HPDE6-E6E7 (cell line): ENCODE data around the gene LTBP1.

ENCODE experiments used
- DNase-seq: peaks from one replicate; pipeline ENCODE4 v3.0.0; 2011; ENCODE audit warnings: missing footprints; ENCODE audit errors: extremely low spot score

Gene LTBP1

GRCh38 chr2:33074197-33074596 lies 127.4 kb downstream of the LTBP1 start:
- DNase-seq = no peak

GRCh38 chr2:33077311-33077710 lies 130.6 kb downstream of the LTBP1 start:
- DNase-seq = no peak

- DNase-seq = no peak
These were observed 131.1 kb downstream of the LTBP1 start for GRCh38 chr2:33077844-33078243.

GRCh38 chr2:33081691-33082090 lies 134.9 kb downstream of the LTBP1 start:
- DNase-seq = no peak

GRCh38 chr2:33083699-33084387 lies 137.1 kb downstream of the LTBP1 start:
- no peak for DNase-seq

GRCh38 chr2:33084433-33084832 lies 137.7 kb downstream of the LTBP1 start:
- DNase-seq = no peak

- DNase-seq = no peak
These were observed 138.9 kb downstream of the LTBP1 start for GRCh38 chr2:33085646-33086045.

- no peak for DNase-seq
These were observed 139.8 kb downstream of the LTBP1 start for GRCh38 chr2:33086400-33087015.

- no peak for DNase-seq
These were observed 143.9 kb downstream of the LTBP1 start for GRCh38 chr2:33090553-33091134.

- DNase-seq = no peak
These were observed 144.9 kb downstream of the LTBP1 start for GRCh38 chr2:33091541-33092123.

- DNase-seq = no peak
These were observed 146.7 kb downstream of the LTBP1 start for GRCh38 chr2:33093283-33093993.

- no peak for DNase-seq
These were observed 147.6 kb downstream of the LTBP1 start for GRCh38 chr2:33094303-33094702.

- no peak for DNase-seq
These were observed 153.2 kb downstream of the LTBP1 start for GRCh38 chr2:33099989-33100388.

- DNase-seq = no peak
These were observed 154.2 kb downstream of the LTBP1 start for GRCh38 chr2:33100921-33101320.

- no peak for DNase-seq
These were observed 157.4 kb downstream of the LTBP1 start for GRCh38 chr2:33104052-33104623.

- DNase-seq = no peak
These were observed 158.0 kb downstream of the LTBP1 start for GRCh38 chr2:33104726-33105125.

- no peak for DNase-seq
These were observed 159.4 kb downstream of the LTBP1 start for GRCh38 chr2:33106115-33106514.

GRCh38 chr2:33107690-33108482 lies 161.1 kb downstream of the LTBP1 start:
- no peak for DNase-seq

- DNase-seq = no peak
These were observed 162.0 kb downstream of the LTBP1 start for GRCh38 chr2:33108483-33109443.

- no peak for DNase-seq
These were observed 163.7 kb downstream of the LTBP1 start for GRCh38 chr2:33110461-33110860.
